Activated B cell treated with CpG ODN at 0.5 μM for 24 hours (primary cell): ENCODE results near the gene OPN1SW. TPM values are rescaled to one million over a fixed set of nuclear protein-coding genes. Genes with fewer than 3 reads are reported as not detected.

Source experiments
- ATAC-seq: fragments of 200-7000 bp; cut with Tn5 transposase; one replicate; pipeline ENCODE4 v1.10.0; 2021; ENCODE audit warnings: low read depth, mild to moderate bottlenecking, moderate library complexity
- CTCF ChIA-PET: fragments of 350-600 bp; sonication (Branson Sonifier 250); formaldehyde crosslinking; loops from one replicate; lab custom pipeline; 2021; ENCODE audit warnings: antibody characterized with exemption; lab: Charles Lee
- POLR2A ChIA-PET: fragments of 350-600 bp; sonication (Branson Sonifier 250); formaldehyde crosslinking; loops from one replicate; lab custom pipeline; 2021; ENCODE audit warnings: antibody characterized with exemption; lab: Charles Lee
- DNase-seq: peaks from one replicate; pipeline ENCODE4 v3.0.0; 2022
- H3K27ac Mint-ChIP-seq: one replicate; pipeline ENCODE4 v1.8.0; 2020; ENCODE audit warnings: mixed read lengths
- H3K27me3 Mint-ChIP-seq: one replicate; pipeline ENCODE4 v1.8.0; 2021; ENCODE audit warnings: mixed read lengths
- H3K36me3 Mint-ChIP-seq: one replicate; pipeline ENCODE4 v1.8.0; 2021; ENCODE audit warnings: low read depth, mixed read lengths
- H3K4me1 Mint-ChIP-seq: one replicate; pipeline ENCODE4 v1.8.0; 2021; ENCODE audit warnings: mixed read lengths
- H3K4me3 Mint-ChIP-seq: one replicate; pipeline ENCODE4 v1.8.0; 2020; ENCODE audit warnings: mild to moderate bottlenecking, mixed read lengths
- H3K9me3 Mint-ChIP-seq: one replicate; pipeline ENCODE4 v1.8.0; 2020; ENCODE audit warnings: mixed read lengths
- intact Hi-C: fragments of 100-400 bp; cut with micrococcal nuclease; formaldehyde crosslinking; loops from one replicate; pipeline ENCODE4 v1.15.1; 2024
- total RNA-seq: library from RNA; stranded (reverse); gene quantifications from 2 replicates; pipeline ENCODE4 v1.2.3, GENCODE V29; 2022
- TF ChIP-seq, protein P1 (sequence below): fragments of 200-600 bp; IDR thresholded peaks from one replicate; pipeline ENCODE4 v1.8.0; 2022; ENCODE audit warnings: antibody characterized with exemption, mild to moderate bottlenecking

Gene OPN1SW
- total RNA-seq, 1 donor from 2014 or later, result not detected

DNA sequence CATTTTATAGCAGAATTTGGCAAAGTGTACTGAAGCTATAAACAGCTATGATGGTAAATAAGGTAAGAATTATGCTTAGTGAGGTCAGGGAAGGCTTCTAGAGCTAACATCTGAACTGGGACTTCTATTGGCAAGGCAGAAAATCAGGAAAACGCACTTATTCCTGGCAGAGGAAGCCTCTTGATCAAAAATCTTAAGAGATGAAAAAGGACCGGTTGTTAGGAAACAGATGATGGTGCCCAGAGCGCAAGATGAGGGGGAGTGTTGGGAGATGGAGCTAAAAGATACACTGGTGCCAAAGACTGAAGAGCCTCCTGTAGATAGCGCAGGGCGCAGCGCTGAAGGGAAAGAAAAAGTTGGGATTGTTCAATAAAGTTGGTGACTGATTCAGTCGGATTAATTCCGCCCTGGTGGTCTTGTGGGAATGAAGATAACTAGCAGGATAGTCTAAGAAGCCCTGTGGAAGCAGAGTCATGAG, 37.0 kb downstream of the OPN1SW start:
- ATAC-seq (no peak), DNase-seq (no peak)
- H3K27me3 Mint-ChIP-seq, result no peaks in the 10 kb centered on the region
- peaks cover 8% of the 10 kb centered on the region for H3K36me3 Mint-ChIP-seq
- H3K4me1 Mint-ChIP-seq, result peaks cover 29% of the 10 kb centered on the region
- intact Hi-C loops, result loop anchor here (1.0 to 10.0 kb wide), 7 partner anchors 42 to 1210 kb away; partner anchors contain the start of genes ATP6V1F, CCDC136, RBM28 and SMKR1
- TF ChIP-seq, protein P1, sequence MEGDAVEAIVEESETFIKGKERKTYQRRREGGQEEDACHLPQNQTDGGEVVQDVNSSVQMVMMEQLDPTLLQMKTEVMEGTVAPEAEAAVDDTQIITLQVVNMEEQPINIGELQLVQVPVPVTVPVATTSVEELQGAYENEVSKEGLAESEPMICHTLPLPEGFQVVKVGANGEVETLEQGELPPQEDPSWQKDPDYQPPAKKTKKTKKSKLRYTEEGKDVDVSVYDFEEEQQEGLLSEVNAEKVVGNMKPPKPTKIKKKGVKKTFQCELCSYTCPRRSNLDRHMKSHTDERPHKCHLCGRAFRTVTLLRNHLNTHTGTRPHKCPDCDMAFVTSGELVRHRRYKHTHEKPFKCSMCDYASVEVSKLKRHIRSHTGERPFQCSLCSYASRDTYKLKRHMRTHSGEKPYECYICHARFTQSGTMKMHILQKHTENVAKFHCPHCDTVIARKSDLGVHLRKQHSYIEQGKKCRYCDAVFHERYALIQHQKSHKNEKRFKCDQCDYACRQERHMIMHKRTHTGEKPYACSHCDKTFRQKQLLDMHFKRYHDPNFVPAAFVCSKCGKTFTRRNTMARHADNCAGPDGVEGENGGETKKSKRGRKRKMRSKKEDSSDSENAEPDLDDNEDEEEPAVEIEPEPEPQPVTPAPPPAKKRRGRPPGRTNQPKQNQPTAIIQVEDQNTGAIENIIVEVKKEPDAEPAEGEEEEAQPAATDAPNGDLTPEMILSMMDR, result no peak
- H3K27ac Mint-ChIP-seq, result peak overlapping the region; percentile 88
- POLR2A ChIA-PET, result interaction anchor here (0.6 to 1.2 kb wide), 3 partner anchors 24 to 1974 kb away, joined by 3 read pairs; partner anchors contain the start of gene ATP6V1F
- H3K9me3 Mint-ChIP-seq, result no peaks in the 10 kb centered on the region
- CTCF ChIA-PET, result interaction anchor here (0.9 to 1.3 kb wide), 2 partner anchors 9 to 480 kb away, joined by 3 to 4 read pairs; no protein-coding TSS in a partner anchor
- peak overlapping the region; percentile 97 for H3K4me3 Mint-ChIP-seq

DNA sequence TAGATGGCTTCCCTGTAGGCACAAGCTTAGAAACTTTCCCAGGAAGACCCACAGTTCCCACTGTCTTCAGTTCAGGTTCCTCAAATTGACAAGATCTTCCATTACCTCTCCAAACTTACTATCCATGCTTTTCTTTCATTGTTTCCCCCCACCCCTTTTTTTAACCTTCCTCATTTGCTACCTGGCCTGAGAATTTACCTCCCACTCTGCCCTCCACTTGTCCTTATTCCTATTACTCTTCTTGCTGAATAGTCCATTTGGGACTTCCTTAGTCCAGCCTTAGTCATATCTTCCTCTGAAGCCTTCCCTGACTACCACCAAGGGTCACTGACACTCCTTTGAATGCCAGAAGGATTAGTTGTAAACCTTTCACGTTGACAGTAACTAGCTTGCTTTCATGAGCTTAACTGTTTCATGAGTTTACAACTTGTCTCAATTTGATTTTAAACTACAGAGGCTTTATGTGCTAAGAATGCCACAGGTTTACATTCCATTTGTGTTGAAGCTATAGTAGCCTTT, 37.7 kb downstream of the OPN1SW start:
- no peaks in the 10 kb centered on the region for H3K27me3 Mint-ChIP-seq
- no peak for ATAC-seq
- CTCF ChIA-PET, result interaction anchor here (0.9 kb wide), 1 partner anchor 480 kb away, joined by 4 read pairs; no protein-coding TSS in a partner anchor

DNA sequence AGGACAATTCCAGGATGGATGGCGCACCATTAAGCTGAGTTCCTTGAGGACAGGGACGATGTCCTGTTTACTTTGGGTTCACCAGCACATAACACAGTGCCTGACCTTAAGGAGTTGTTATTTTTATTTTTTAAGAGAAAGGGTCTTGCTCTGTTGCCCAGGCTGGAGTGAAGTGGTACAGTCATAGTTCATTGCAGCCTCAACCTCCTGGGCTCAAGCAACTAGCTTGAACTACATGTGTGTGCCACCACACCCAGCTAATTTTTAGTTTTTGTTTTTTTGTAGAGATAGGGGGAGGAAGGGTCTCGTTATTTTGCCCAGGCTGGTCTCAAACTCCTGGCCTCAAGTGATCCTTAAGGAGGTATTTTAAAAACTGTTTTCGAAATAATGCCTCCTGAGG, 38.2 kb downstream of the OPN1SW start:
- Mint-ChIP-seq H3K4me3 (no peak overlapping the region), H3K4me1 (peaks cover 27% of the 10 kb centered on the region), H3K27ac (no peak overlapping the region), H3K27me3 (no peaks in the 10 kb centered on the region), H3K9me3 (no peaks in the 10 kb centered on the region), H3K36me3 (peaks cover 7% of the 10 kb centered on the region)
- ATAC-seq (no peak), DNase-seq (no peak)
- ChIA-PET POLR2A (interaction anchor here (1.2 kb wide), 1 partner anchor 126 kb away, joined by 3 read pairs; the partner anchor contains the start of gene ATP6V1F), CTCF (no interaction called here)
- intact Hi-C loops, result loop anchor here (5.0 to 10.0 kb wide), 2 partner anchors 323 to 395 kb away; partner anchors contain the start of gene RBM28
- TF ChIP-seq, protein P1, result no peak

More for the DNA sequence above, 37.7 kb downstream of the OPN1SW start:
- peaks cover 7% of the 10 kb centered on the region for H3K36me3 Mint-ChIP-seq
- POLR2A ChIA-PET, result interaction anchor here (0.6 to 1.2 kb wide), 3 partner anchors 25 to 1975 kb away, joined by 3 read pairs; partner anchors contain the start of gene ATP6V1F
- TF ChIP-seq, protein P1, result no peak
- H3K4me3 Mint-ChIP-seq, result peak overlapping the region; percentile 97
- no peak for DNase-seq
- intact Hi-C loops, result loop anchor here (2.0 to 10.0 kb wide), 4 partner anchors 41 to 1211 kb away; partner anchors contain the start of gene RBM28
- peaks cover 27% of the 10 kb centered on the region for H3K4me1 Mint-ChIP-seq
- no peaks in the 10 kb centered on the region for H3K9me3 Mint-ChIP-seq
- H3K27ac Mint-ChIP-seq, result peak overlapping the region; percentile 88

DNA sequence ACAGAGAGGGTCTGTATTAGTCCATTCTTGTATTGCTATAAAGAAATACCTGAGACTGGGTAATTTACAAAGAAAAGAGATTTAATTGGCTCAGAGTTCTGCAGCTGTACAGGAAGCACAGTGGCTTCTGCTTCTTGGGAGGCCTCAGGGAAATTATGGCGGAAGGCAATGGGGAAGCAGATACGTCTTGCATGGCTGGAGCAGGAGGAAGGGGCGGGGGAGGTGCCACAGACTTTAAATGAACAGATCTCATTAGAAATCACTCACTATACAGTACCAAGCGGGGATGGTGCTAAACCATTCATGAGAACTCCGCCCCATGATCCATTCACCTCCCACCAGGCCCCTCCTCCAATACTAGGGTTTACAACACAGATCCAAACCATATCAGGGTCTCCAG, 40.2 kb downstream of the OPN1SW start:
- H3K36me3 Mint-ChIP-seq, result peaks cover 7% of the 10 kb centered on the region
- no peak for ATAC-seq
- H3K4me1 Mint-ChIP-seq, result peaks cover 18% of the 10 kb centered on the region
- H3K27ac Mint-ChIP-seq, result no peak overlapping the region
- TF ChIP-seq, protein P1, result no peak
- ChIA-PET POLR2A (no interaction called here), CTCF (no interaction called here)
- no peaks in the 10 kb centered on the region for H3K9me3 Mint-ChIP-seq
- intact Hi-C loops, result loop anchor here (5.0 to 10.0 kb wide), 2 partner anchors 321 to 393 kb away; partner anchors contain the start of gene RBM28
- H3K27me3 Mint-ChIP-seq, result peaks cover 4% of the 10 kb centered on the region
- DNase-seq, result no peak
- peak overlapping the region; percentile 19 for H3K4me3 Mint-ChIP-seq

DNA sequence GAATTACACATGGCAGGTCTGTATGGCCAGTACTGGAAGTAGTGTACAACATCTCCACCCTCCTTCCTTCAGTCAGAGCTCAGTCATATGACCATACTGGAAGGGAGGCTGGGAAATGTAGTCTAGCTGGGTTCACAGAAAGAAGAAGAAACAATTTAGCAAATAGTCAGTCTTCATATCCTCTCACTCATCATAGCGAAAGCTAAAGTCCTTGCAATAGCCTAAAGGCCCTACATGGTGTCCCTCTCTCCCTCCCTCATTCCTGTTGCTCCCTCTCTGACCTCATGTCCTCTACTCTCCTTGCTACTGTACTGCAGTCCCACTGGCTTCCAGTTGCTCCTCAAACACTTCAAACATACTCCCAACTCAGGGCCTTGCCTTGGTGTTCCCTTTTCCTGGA, 40.7 kb downstream of the OPN1SW start:
- ChIA-PET POLR2A (no interaction called here), CTCF (no interaction called here)
- Mint-ChIP-seq H3K36me3 (peaks cover 7% of the 10 kb centered on the region), H3K27me3 (peaks cover 4% of the 10 kb centered on the region), H3K9me3 (no peaks in the 10 kb centered on the region), H3K4me3 (no peak overlapping the region), H3K4me1 (peaks cover 14% of the 10 kb centered on the region), H3K27ac (no peak overlapping the region)
- TF ChIP-seq, protein P1, result no peak
- ATAC-seq (no peak), DNase-seq (no peak)
- intact Hi-C loops, result loop anchor here (5.0 to 10.0 kb wide), 2 partner anchors 320 to 393 kb away; partner anchors contain the start of gene RBM28
